Mucosa of descending colon (tissue), 3 donors: ENCODE measurements around the gene SMYD2. TPM values are rescaled to one million over a fixed set of nuclear protein-coding genes. Genes with fewer than 3 reads are reported as not detected.

Source experiments
- ATAC-seq: fragments of 200-7000 bp; cut with Tn5 transposase; one replicate; pipeline ENCODE4 v1.9.1; 2020; ENCODE audit warnings: mild to moderate bottlenecking, moderate library complexity
- DNase-seq, 3 donors: peaks; one replicate each; pipeline ENCODE4 v3.0.0-alpha.2; 2020
- H3K36me3 ChIP-seq: fragments of 200-600 bp; one replicate; pipeline ENCODE4 v1.8.0; 2021; ENCODE audit warnings: low read depth, mild to moderate bottlenecking
- H3K4me1 ChIP-seq: fragments of 200-600 bp; one replicate; pipeline ENCODE4 v1.8.0; 2021; ENCODE audit warnings: low read depth, mild to moderate bottlenecking
- H3K4me3 ChIP-seq: fragments of 200-600 bp; one replicate; pipeline ENCODE4 v1.8.0; 2021; ENCODE audit warnings: mild to moderate bottlenecking
- H3K9me3 ChIP-seq: fragments of 200-600 bp; one replicate; pipeline ENCODE4 v1.8.0; 2021; ENCODE audit warnings: mild to moderate bottlenecking
- CTCF ChIP-seq: fragments of 200-600 bp; IDR thresholded peaks from one replicate; pipeline ENCODE4 v1.8.0; 2022; ENCODE audit warnings: antibody characterized with exemption, mild to moderate bottlenecking
- intact Hi-C, 2 donors: fragments of 100-400 bp; cut with DNase I in 1 of 2; cut with micrococcal nuclease in 1 of 2; formaldehyde crosslinking; loops; one replicate each; pipeline versions ENCODE4 v1.11.0 to v1.11.1; 2022; cut with DNase I, micrococcal nuclease
- total RNA-seq, 3 donors: library from RNA; stranded (reverse); fragmentation: NEBNext Ultra II Directional in 2 of 3; extraction: Animal tissue kit (Norgen Biotek cat#: 25700) in 2 of 3; gene quantifications; one replicate each; pipeline versions ENCODE4 v1.2.1 to v1.2.4, GENCODE V29; 2021 to 2023
- donor health status: DM: no; HTN: no; CAD: no; lungs with moderate emphysema.
- donor health status: DM: no; HTN: no; CAD: no.
- donor health status: DM: no; HTN: yes; CAD: no.

Gene SMYD2
- total RNA-seq, 3 donors from 2014 or later, result 15.9 to 23.4 (median 18.6) TPM

- no peak for DNase-seq
- intact Hi-C loops, result no loop called here
These were observed 54.6 kb downstream of the SMYD2 start for GRCh38 chr1:214335567-214335966.

GRCh38 chr1:214337015-214337414 is 56.1 kb downstream of the SMYD2 start:
- Histone ChIP-seq H3K4me1 (no peaks in the 10 kb centered on the region), H3K9me3 (no peaks in the 10 kb centered on the region), H3K4me3 (no peak overlapping the region), H3K36me3 (no peaks in the 10 kb centered on the region)
- TF ChIP-seq CTCF, result no peak
- no peak for ATAC-seq
- intact Hi-C loops, result no loop called here
- DNase-seq, result no peak

More at GRCh38 chr1:214335567-214335966, 54.6 kb downstream of the SMYD2 start:
- Histone ChIP-seq H3K4me1 (no peaks in the 10 kb centered on the region), H3K4me3 (no peak overlapping the region), H3K36me3 (no peaks in the 10 kb centered on the region), H3K9me3 (no peaks in the 10 kb centered on the region)
- no peak for TF ChIP-seq CTCF
- no peak for ATAC-seq

- H3K36me3 ChIP-seq, result no peaks in the 10 kb centered on the region
- H3K9me3 ChIP-seq, result no peaks in the 10 kb centered on the region
- TF ChIP-seq CTCF, result no peak
- DNase-seq (no peak), ATAC-seq (no peak)
- intact Hi-C loops, result no loop called here
- H3K4me3 ChIP-seq, result no peak overlapping the region
- no peaks in the 10 kb centered on the region for H3K4me1 ChIP-seq
These were observed 56.6 kb downstream of the SMYD2 start for GRCh38 chr1:214337511-214337910.

- intact Hi-C loops, result no loop called here
- H3K4me3 ChIP-seq, result no peak overlapping the region
- H3K36me3 ChIP-seq, result no peaks in the 10 kb centered on the region
- H3K9me3 ChIP-seq, result no peaks in the 10 kb centered on the region
- DNase-seq, result no peak
- TF ChIP-seq CTCF, result no peak
- no peaks in the 10 kb centered on the region for H3K4me1 ChIP-seq
- no peak for ATAC-seq
These were observed 57.3 kb downstream of the SMYD2 start for GRCh38 chr1:214338212-214338611.

GRCh38 chr1:214341459-214341858 is 60.5 kb downstream of the SMYD2 start:
- TF ChIP-seq CTCF, result no peak
- Histone ChIP-seq H3K36me3 (no peaks in the 10 kb centered on the region), H3K4me3 (no peak overlapping the region), H3K9me3 (no peaks in the 10 kb centered on the region), H3K4me1 (no peaks in the 10 kb centered on the region)
- DNase-seq (no peak), ATAC-seq (no peak)
- intact Hi-C loops, result no loop called here

- H3K4me1 ChIP-seq, result no peaks in the 10 kb centered on the region
- H3K4me3 ChIP-seq, result no peak overlapping the region
- H3K36me3 ChIP-seq, result no peaks in the 10 kb centered on the region
- H3K9me3 ChIP-seq, result no peaks in the 10 kb centered on the region
- ATAC-seq, result no peak
- TF ChIP-seq CTCF, result no peak
- intact Hi-C loops, result no loop called here
- no peak for DNase-seq
These were observed 61.0 kb downstream of the SMYD2 start for GRCh38 chr1:214341932-214342331.
